Epithelial cell of prostate (primary cell): ENCODE measurements around the gene STK38.
"Not testable (repeated sequence)": the region's sequence is repeated elsewhere in the genome, so short reads cannot be mapped to it uniquely, and the experiment has no call there.

Experiments used
- DNase-seq: peaks from one replicate; pipeline ENCODE4 v3.0.0-alpha.2; 2011; ENCODE audit warnings: low read depth, low spot score
- H3K27ac ChIP-seq: fragments of 450-650 bp; 2 replicates; pipeline ENCODE4 v1.5.1; 2017; ENCODE audit warnings: mild to moderate bottlenecking

Gene STK38

DNA sequence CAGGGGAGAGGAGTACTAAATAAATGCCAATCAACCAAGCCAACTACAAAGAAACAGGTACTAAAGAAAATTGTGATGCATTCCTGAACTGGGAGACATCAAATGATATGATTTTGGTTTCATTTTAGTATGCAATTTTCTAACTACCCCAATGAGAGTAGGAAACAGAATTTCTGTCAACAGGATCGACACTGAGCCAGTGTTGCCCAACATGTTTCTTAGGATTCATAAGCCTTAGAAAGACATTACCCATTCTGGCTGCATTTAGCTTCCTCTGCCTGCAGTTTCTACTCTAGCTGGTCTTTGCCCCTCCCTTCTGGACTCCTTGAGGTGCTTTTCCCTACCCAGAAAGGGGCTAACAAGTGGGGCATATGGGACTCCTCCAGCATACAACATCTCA, 54.7 kb downstream of the STK38 start:
- no peak for DNase-seq
- peak overlapping the region; percentile 47 for H3K27ac ChIP-seq

DNA sequence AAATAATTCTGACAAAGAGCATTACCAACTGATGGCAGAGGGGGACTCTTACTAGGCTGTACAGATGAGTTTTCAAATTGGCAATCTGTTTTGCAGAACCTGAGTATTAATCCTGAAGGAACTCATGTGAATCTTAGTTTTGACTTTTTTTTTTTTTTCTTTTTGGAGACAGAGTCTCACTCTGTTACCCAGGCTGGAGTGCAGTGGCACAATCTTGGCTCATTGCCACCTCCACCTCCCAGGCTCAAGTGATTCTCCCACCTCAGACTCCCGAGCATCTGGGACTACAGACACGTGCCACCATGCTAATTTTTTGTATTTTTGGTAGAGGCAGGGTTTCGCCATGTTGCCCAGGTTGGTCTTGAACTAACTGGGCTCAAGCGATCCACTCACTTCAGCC, 55.2 kb downstream of the STK38 start:
- no peak overlapping the region for H3K27ac ChIP-seq
- DNase-seq: no peak

DNA sequence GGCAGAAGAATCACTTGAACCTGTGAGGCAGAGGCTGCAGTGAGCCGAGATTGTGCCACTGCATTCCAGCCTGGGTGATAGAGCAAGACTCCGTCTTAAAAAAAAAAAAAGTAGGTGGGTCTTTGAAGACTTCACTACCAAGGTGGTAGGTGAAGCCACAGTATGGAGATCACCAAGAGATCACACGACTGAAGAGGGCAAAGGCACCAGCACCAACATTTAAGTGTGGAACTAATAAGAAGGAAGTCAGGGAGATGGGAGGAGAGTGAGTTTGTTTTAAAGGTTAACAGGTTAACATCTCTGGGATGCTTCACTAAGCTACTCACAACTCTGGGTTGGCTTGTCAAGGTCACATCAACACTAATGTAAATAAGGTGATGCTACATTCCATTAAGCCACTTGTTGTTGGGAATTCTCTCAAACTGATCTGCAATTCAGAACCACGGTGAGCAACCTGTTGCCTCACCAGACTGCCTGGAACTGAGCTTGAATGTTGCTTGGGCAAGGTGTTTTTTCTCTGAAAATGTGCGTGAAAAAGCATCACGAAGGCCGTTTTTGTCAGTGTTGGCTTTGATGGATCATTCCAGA, 55.8 kb downstream of the STK38 start:
- H3K27ac ChIP-seq: no peak overlapping the region
- no peak for DNase-seq

DNA sequence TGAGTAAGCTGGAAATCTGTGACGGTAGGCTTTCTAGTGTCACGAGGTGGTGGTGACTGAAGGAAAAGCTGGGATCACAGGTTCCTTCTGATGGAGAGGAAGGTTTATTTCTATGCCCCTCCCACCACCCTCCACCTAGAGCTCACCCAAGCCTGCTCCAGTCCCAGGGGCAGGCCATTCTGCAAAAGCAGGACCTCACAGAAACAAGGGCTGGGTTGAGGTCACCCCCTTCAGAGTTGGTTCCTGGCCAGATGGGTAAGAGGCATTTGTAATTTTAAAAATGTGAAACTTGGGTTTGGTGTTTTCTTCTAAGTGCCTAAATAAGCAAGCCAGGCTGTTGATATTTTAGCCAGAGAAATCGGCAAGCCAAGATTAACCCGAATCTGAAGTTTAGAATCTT, 57.9 kb downstream of the STK38 start:
- H3K27ac ChIP-seq: no peak overlapping the region
- DNase-seq: no peak

GRCh38 chr6:36488221-36488620, 59.1 kb downstream of the STK38 start:
- DNase-seq: no peak
- H3K27ac ChIP-seq: no peak overlapping the region

GRCh38 chr6:36487698-36488097, 59.6 kb downstream of the STK38 start:
- DNase-seq: no peak
- no peak overlapping the region for H3K27ac ChIP-seq

DNA sequence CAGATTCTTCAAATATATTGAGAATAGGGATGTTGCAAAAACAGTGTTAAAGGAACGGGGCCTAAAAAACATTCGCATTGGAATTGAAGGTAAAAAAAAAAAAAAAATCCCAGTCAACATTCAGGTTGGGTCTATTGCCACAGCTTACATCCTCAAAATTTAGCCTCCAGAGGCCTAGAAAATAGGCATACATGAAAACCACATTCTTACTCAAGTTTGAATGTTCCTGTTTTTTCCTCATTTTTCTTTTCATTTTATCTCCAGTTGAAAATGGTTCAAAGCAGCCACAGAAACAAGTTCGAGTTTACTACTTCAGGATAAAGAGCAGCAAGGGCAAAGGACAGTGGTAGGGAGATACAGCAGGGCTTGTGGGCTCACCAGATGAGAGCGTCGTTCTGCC, 62.5 kb downstream of the STK38 start:
- DNase-seq: no peak
- no peak overlapping the region for H3K27ac ChIP-seq

DNA sequence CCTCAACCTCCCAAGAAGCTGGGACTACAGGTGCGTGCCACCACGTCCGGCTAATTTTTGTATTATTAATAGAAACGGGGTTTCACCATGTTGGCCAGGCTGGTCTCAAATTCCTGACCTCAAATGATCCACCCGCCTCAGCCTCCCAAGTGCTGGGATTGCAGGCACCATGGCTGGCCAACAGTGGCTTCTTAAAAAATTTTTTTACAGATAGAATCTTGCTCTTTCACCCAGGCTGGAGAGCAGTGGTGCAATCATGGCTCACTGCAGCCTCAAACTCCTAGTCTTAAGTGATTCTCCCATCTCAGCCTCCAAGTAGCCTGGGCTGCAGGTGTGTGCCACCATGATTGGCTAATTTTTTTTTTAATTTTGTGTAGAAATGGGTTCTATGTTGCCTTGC, 64.0 kb downstream of the STK38 start:
- DNase-seq, H3K27ac ChIP-seq: not testable (repeated sequence)

- H3K27ac ChIP-seq: no peak overlapping the region
- DNase-seq: no peak
Measured at GRCh38 chr6:36479256-36479655, 68.0 kb downstream of the STK38 start.

DNA sequence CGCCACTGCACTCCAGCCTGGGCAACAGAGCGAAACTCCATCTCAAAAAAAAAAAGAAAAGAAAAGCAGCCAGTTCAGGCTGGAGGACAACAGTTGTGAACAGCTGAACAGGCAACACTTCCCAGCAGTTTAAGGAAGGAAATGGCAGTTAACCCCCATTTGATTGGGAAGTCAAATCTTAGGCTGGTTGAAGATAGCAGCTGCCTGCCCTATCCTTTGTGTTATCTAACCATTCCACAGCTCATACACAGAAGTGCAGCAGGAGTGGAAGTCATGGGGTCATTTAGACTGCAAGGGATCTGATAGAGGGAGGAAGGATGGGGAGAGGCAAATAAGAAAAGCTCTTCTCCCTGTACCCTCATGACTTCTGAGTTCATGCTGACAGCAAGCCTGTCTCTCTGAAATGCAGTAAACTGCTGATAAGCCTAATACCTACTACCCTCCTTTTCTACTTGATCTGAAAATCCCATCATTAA, 69.2 kb downstream of the STK38 start:
- H3K27ac ChIP-seq: no peak overlapping the region
- DNase-seq: no peak

DNA sequence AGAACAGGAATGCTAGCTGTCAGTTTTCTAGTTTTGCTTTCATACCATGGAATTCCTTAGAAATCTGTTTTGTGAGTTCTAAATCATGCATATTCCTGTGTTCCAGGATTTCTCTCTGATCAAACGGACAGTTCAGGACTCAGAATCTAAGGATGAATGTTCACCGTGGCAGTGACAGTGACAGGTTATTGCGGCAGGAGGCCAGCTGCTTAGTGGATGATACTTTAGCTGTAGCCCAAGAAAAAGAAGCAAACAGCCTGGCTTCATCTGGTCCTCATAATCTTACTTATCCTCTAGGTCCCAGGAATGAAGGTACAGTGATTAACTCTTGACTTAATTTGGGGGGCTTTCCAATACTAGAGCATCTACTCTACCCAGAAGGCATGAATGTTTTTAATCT, 77.3 kb downstream of the STK38 start:
- no peak overlapping the region for H3K27ac ChIP-seq
- DNase-seq: no peak

GRCh38 chr6:36469148-36469661, 78.1 kb downstream of the STK38 start:
- no peak for DNase-seq
- no peak overlapping the region for H3K27ac ChIP-seq

- no peak overlapping the region for H3K27ac ChIP-seq
- no peak for DNase-seq
Measured at GRCh38 chr6:36467625-36468024, 79.7 kb downstream of the STK38 start.

GRCh38 chr6:36464233-36464632, 83.0 kb downstream of the STK38 start:
- DNase-seq: no peak
- no peak overlapping the region for H3K27ac ChIP-seq

GRCh38 chr6:36463676-36464075, 83.6 kb downstream of the STK38 start:
- DNase-seq: no peak
- H3K27ac ChIP-seq: no peak overlapping the region

DNA sequence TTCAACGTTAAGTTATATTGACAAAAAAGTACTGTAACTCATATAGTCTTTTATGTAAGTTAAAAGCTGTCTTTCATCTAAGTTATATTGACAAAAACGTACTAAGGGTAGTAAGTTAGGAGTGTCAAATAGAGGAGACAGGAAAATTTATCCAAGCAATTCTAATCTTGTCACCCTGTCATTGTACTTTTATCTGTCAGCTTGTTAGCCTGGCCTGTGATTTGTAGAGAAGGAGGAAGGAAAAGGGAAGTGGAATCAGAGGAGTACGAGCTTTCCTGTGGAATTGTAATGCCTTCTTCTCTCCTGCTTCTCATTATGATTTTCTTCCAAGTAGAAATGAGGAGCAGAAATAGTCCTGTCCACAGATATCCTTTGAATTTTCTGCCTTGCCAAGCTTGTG, 85.6 kb downstream of the STK38 start:
- DNase-seq: no peak
- no peak overlapping the region for H3K27ac ChIP-seq

DNA sequence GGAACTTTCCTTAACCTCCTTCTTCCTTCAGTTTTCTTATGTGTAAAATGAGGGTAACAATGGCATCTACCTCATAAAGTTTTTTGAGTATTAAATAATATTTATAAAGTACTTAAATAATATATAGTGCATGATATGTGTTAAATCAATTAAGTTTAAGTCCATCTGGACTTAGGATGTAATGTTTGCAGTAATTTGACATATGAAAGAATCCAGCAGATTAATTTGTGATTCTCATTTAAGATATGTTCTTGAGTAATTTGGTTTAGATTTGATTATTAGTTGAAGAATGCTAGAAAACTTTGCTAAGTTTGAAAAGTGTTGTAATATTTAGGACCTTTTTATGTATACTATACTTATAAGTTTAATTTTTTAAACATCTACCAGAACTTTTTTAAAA, 86.4 kb downstream of the STK38 start:
- DNase-seq: no peak
- no peak overlapping the region for H3K27ac ChIP-seq

DNA sequence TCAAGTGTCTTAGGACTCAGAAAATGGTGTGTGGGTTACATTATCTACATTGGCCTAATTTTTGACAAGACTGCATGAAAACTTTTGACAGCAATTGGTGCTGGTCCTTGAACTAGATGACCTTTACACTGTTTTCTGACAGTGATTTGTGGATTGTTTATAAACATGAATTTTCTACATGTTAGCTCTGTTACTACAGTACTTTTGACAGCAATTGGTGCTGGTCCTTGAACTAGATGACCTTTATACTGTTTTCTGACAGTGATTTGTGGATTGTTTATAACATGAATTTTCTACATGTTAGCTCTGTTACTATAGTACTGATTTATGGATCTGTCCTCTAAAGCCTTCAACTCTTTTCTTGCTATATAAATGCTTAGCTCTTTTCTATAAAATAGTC, 87.8 kb downstream of the STK38 start:
- no peak overlapping the region for H3K27ac ChIP-seq
- no peak for DNase-seq

DNA sequence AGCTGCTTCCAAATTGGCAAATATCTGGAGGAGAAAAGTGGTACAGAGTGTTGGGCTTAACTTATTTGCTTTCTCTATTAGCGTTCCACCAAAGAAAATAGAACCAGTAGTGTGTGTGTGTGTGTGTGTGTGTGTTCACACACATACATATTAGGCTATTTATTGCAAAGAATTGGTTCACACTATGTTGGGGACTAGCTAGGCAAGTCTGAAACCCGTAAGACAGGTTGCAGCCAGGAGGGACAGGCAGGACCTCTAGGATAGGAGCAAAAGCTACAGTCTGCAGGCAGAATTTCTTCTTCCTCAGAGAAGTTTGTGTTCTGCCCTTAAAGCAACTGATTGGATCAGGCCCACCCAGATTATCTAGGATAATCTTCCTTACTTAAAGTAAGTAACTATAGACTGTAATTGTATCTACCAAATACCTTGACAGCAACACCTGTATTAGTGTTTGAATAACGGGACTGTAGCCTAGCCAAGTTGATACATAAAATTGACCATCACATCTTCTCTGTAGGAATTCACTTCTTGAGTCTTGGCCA, 91.7 kb downstream of the STK38 start:
- no peak overlapping the region for H3K27ac ChIP-seq
- DNase-seq: no peak

- H3K27ac ChIP-seq, DNase-seq: not testable (repeated sequence)
Measured at GRCh38 chr6:36452897-36453296, 94.4 kb downstream of the STK38 start.

- H3K27ac ChIP-seq, DNase-seq: not testable (repeated sequence)
Measured at GRCh38 chr6:36449173-36449572, 98.1 kb downstream of the STK38 start.

DNA sequence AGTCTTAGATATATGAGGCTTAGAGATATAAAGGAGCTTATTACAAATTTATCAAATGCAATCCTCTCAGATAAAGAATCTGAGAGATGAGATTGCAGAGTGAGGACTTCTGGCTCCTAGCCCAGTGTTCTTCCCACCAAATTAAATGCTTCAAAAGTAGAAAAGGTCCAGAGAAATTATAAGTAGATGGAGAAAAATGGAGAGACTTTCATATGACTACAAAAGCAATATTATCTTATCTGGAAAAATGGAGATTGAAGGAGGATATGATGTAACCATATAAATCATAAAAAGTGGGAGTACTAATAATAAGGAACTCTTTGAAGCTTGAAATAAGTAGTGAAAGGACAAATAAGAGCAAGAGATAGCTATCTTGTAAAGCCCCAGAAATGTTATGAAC, 101.7 kb downstream of the STK38 start:
- DNase-seq: no peak
- H3K27ac ChIP-seq: no peak overlapping the region
